IPS DF 6.9 (cell line): ENCODE measurements around the gene RYR3.

Experiments
- DNase-seq: peaks from one replicate; pipeline ENCODE4 v3.0.0-alpha.2; 2013; ENCODE audit warnings: low read depth, low spot score
- H3K27ac ChIP-seq: one replicate; pipeline ENCODE4 v1.5.1; 2013; ENCODE audit warnings: low read length, control low read depth
- H3K27me3 ChIP-seq: 2 replicates; pipeline ENCODE4 v1.6.1; 2013; ENCODE audit warnings: mild to moderate bottlenecking, low read length; ENCODE audit not compliant: control insufficient read depth, insufficient read depth
- H3K36me3 ChIP-seq: 2 replicates; pipeline ENCODE4 v1.6.1; 2013; ENCODE audit warnings: low read length; ENCODE audit not compliant: control insufficient read depth, insufficient read depth
- H3K4me1 ChIP-seq: 2 replicates; pipeline ENCODE4 v1.6.1; 2013; ENCODE audit warnings: low read length; ENCODE audit not compliant: control insufficient read depth, insufficient read depth
- H3K4me3 ChIP-seq: 2 replicates; pipeline ENCODE4 v1.5.1; 2013; ENCODE audit warnings: mild to moderate bottlenecking, low read length
- H3K9me3 ChIP-seq: 2 replicates; pipeline ENCODE4 v1.6.1; 2013; ENCODE audit warnings: low read length, inconsistent platforms; ENCODE audit not compliant: control insufficient read depth, insufficient read depth
- WGBS: extraction: QIAGEN DNeasy Blood & Tissue Kit; methylation state at CpG from one replicate; pipeline ENCODE4 v1.1.7; 2013; ENCODE audit warnings: mixed read lengths, missing lambda C conversion rate; ENCODE audit not compliant: insufficient read length, insufficient coverage; 5-methylcytosine and 5-hydroxymethylcytosine counted together

Gene RYR3

DNA sequence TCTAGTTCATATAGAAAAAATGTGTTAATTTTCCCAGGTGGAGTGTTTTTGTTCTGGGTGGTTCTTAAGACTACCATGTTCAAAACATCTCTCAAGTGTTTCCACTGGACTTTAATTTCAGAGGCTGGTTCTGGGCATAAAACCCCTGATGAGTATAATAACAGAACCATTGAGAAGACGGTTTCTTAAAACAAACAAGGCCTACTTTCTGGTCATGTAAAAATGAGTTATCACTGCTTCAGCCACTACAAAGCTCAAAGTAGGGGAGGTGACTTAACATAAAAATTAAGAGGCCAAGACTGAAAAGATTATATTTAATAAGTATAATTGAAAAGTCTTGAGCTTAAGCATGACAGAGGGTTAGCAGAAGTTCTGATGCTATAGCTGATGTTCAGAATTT is 33.8 kb downstream of the RYR3 start:
- Histone ChIP-seq H3K27ac (no peak overlapping the region), H3K4me3 (no peak overlapping the region), H3K27me3 (no peaks in the 10 kb centered on the region), H3K4me1 (no peaks in the 10 kb centered on the region), H3K36me3 (no peaks in the 10 kb centered on the region), H3K9me3 (no peaks in the 10 kb centered on the region)
- WGBS = no CpG with 5 or more reads among the region's 1 CpG
- DNase-seq = no peak

DNA sequence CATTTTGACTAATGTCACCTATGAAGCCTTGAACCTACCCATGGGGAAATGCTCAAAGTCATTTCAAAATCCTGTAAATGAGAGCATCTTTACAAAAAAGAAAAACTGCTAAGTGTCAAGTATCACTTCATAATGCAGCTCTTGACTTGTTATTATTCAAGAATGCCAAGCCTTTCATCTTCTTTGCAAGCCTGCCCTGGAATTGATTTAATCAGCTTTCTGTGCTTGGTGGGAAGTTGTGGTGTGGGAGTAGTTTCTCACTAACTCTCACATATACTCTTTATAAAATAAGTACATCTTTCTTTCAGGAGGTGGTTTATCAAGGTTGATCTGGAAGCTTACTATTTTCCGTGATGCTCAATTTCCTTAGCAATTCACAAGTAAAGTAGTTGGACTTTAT is 43.6 kb downstream of the RYR3 start:
- Histone ChIP-seq H3K27ac (no peak overlapping the region), H3K36me3 (no peaks in the 10 kb centered on the region), H3K9me3 (no peaks in the 10 kb centered on the region), H3K4me3 (no peak overlapping the region), H3K27me3 (no peaks in the 10 kb centered on the region), H3K4me1 (no peaks in the 10 kb centered on the region)
- no peak for DNase-seq
- no CpG with 5 or more reads among the region's 1 CpG for WGBS

DNA sequence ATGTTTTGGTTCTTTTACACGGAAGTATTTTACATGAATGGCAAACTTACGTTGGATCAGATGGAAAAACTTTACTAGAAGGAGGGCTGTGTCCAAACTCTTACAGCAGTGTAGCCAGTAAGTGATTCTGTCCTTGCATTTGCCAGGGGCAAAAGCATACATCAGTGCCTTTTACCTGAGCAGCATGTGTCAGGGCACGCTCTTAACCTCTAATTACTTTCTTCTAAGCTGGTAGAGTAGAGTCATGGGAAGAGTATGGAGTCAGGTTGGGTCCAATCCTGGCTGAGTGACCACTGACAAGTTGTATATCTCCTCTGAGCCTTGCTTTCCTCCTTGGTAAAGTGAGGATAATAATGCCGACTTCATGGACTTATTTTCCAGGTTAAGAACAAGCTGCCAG is 47.1 kb downstream of the RYR3 start:
- Histone ChIP-seq H3K4me1 (no peaks in the 10 kb centered on the region), H3K27me3 (no peaks in the 10 kb centered on the region), H3K9me3 (no peaks in the 10 kb centered on the region), H3K4me3 (no peak overlapping the region), H3K36me3 (no peaks in the 10 kb centered on the region), H3K27ac (no peak overlapping the region)
- WGBS = no CpG with 5 or more reads among the region's 4 CpGs
- DNase-seq = no peak

GRCh38 chr15:33358306-33358705 is 47.5 kb downstream of the RYR3 start:
- Histone ChIP-seq H3K27me3 (no peaks in the 10 kb centered on the region), H3K36me3 (no peaks in the 10 kb centered on the region), H3K4me1 (no peaks in the 10 kb centered on the region), H3K9me3 (no peaks in the 10 kb centered on the region), H3K27ac (no peak overlapping the region), H3K4me3 (no peak overlapping the region)
- no peak for DNase-seq
- no CpG with 5 or more reads among the region's 2 CpGs for WGBS

GRCh38 chr15:33360886-33361285 is 50.1 kb downstream of the RYR3 start:
- no peaks in the 10 kb centered on the region for H3K27me3 ChIP-seq
- DNase-seq = no peak
- no peak overlapping the region for H3K4me3 ChIP-seq
- H3K27ac ChIP-seq = no peak overlapping the region
- no CpG with 5 or more reads among the region's 1 CpG for WGBS
- H3K4me1 ChIP-seq = no peaks in the 10 kb centered on the region
- no peaks in the 10 kb centered on the region for H3K9me3 ChIP-seq
- H3K36me3 ChIP-seq = no peaks in the 10 kb centered on the region

DNA sequence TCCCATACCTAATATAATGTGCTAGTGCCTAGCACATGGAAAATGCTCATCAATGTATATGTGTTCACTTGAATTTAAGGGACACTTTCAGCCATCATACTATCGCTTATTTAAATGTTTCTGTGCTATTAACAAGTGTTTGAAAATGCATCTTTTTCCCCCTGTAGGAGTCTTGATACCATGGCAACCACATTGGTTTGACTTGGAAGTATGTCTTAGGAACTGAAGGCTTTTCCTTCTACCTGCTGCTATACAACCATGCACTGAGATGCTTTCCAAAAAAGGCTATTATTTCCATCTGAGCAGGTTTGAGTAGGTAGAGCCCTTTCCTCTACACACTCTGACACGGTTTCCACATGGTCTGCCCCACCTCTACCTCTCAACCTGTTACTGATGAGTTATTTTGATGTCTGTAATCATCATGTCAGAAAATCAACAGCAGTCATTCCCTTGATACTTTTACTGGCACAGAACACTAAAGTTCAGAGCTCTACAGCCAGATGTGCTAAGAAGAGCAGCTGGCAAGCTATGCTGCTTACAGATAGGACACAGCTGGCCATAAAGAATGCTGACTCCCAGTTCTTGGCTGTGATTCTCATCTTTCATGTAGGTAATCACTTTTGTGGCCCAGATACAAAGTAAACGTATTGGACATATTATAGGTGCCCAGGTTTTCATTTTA is 59.3 kb downstream of the RYR3 start:
- H3K4me1 ChIP-seq = no peaks in the 10 kb centered on the region; the same call in 1 of the 2 replicates
- H3K36me3 ChIP-seq = no peaks in the 10 kb centered on the region
- no peak overlapping the region for H3K4me3 ChIP-seq
- no peak overlapping the region for H3K27ac ChIP-seq
- DNase-seq = no peak
- H3K9me3 ChIP-seq = no peaks in the 10 kb centered on the region
- no CpG with 5 or more reads among the region's 3 CpGs for WGBS
- no peaks in the 10 kb centered on the region for H3K27me3 ChIP-seq

DNA sequence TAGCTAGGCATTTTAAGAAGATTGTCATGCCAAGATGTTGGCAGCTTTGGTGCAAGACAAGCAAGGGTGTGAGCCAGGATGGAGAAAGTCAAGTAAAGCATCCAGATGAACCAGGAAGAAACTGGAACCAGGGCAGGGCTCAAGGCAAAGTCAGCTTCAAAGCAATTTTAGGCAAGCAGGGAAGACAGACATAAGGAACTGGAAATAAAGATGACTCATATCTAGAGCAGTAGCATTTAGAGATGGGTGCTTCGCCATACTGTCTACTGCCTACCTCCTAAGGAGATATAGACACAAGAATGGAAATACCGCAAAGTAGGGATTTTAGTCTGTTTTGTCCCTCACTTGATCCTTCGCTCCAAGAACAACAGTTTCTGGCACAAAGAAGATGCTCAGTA is 59.9 kb downstream of the RYR3 start:
- DNase-seq = no peak
- no CpG with 5 or more reads among the region's 3 CpGs for WGBS
- H3K4me3 ChIP-seq = no peak overlapping the region
- no peaks in the 10 kb centered on the region for H3K36me3 ChIP-seq
- no peaks in the 10 kb centered on the region for H3K27me3 ChIP-seq
- H3K27ac ChIP-seq = no peak overlapping the region
- H3K9me3 ChIP-seq = no peaks in the 10 kb centered on the region
- no peaks in the 10 kb centered on the region; the same call in 1 of the 2 replicates for H3K4me1 ChIP-seq

DNA sequence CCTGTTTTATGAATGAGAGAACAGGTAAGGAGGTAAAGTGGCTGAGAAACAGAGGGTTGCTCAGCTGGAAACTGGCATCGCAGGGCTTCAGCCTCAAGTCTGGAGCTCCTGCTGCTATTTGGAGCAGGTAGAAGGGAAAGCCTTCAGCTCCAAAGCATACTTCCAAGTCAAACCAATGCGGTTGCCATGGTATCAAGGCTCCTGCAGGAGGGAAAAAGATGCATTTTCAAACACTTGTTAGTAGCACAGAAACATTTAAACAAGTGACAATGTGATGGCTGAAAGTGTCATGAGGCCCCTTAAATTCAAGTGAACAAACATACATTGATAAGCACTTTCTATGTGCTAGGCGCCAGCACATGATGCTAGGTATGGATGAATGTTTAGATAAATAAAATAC is 60.4 kb downstream of the RYR3 start:
- no peaks in the 10 kb centered on the region for H3K9me3 ChIP-seq
- H3K4me3 ChIP-seq = no peak overlapping the region
- WGBS = no CpG with 5 or more reads among the region's 3 CpGs
- H3K27ac ChIP-seq = no peak overlapping the region
- no peaks in the 10 kb centered on the region; the same call in 1 of the 2 replicates for H3K4me1 ChIP-seq
- H3K36me3 ChIP-seq = no peaks in the 10 kb centered on the region
- no peaks in the 10 kb centered on the region for H3K27me3 ChIP-seq
- DNase-seq = no peak

GRCh38 chr15:33374226-33374914 is 63.6 kb downstream of the RYR3 start:
- Histone ChIP-seq H3K9me3 (no peaks in the 10 kb centered on the region), H3K27me3 (no peaks in the 10 kb centered on the region), H3K4me1 (no peaks in the 10 kb centered on the region; the same call in 1 of the 2 replicates), H3K36me3 (no peaks in the 10 kb centered on the region), H3K4me3 (no peak overlapping the region), H3K27ac (no peak overlapping the region)
- no CpG with 5 or more reads among the region's 5 CpGs for WGBS
- no peak for DNase-seq

DNA sequence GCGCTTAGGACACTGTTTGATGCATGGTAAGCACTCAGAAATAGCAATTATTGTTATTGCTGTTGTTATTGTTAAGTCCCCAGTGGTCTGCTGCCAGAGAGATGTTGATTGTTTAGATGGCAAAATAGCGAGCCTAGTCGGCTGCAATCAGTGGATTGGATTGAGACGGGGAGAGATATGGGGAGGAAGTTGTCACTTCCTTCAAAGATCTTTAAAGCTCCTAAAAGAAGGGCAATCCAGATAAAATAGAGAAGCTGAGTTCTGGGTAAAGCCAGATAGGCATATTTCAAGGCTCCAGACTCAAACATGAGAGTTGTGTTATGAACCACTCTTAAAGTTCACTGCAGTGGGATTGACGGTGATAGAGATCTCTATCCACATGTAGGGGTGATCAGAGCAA is 64.5 kb downstream of the RYR3 start:
- Histone ChIP-seq H3K27ac (no peak overlapping the region), H3K36me3 (no peaks in the 10 kb centered on the region), H3K27me3 (no peaks in the 10 kb centered on the region), H3K9me3 (no peaks in the 10 kb centered on the region), H3K4me1 (no peaks in the 10 kb centered on the region), H3K4me3 (no peak overlapping the region)
- no peak for DNase-seq
- WGBS = no CpG with 5 or more reads among the region's 5 CpGs

GRCh38 chr15:33377204-33377603 is 66.4 kb downstream of the RYR3 start:
- Histone ChIP-seq H3K36me3 (no peaks in the 10 kb centered on the region), H3K27me3 (no peaks in the 10 kb centered on the region), H3K4me1 (no peaks in the 10 kb centered on the region), H3K4me3 (no peak overlapping the region), H3K27ac (no peak overlapping the region), H3K9me3 (no peaks in the 10 kb centered on the region)
- no peak for DNase-seq
- no CpG with 5 or more reads among the region's 4 CpGs for WGBS
